K562 (cell line): ENCODE results near the gene DPH7. TPM values are rescaled to one million over a fixed set of nuclear protein-coding genes. Genes with fewer than 3 reads are reported as not detected.

Experiments
- ASH1L ChIP-seq: fragments of 450-650 bp; IDR thresholded peaks from 2 replicates; pipeline ENCODE4 v1.6.1; 2018; ENCODE audit warnings: borderline replicate concordance, mild to moderate bottlenecking, low read depth; ENCODE audit not compliant: partially characterized antibody
- ATF1 ChIP-seq, 2 experiments: fragments of 450-650 bp in 1 of 2; IDR thresholded peaks; 2 replicates each; pipeline ENCODE4 v1.6.1; 2016; ENCODE audit warnings: missing compliant biosample characterization in 1 of 2, missing genetic modification characterization in 1 of 2
- CREB3L1 ChIP-seq: fragments of 450-650 bp; IDR thresholded peaks from 2 replicates; pipeline ENCODE4 v1.6.1; 2014; ENCODE audit warnings: low read depth, mild to moderate bottlenecking, moderate library complexity, borderline replicate concordance
- CXXC5 ChIP-seq: fragments of 250-450 bp; sonication (Bioruptor Pico); IDR thresholded peaks from 2 replicates; pipeline ENCODE4 v1.8.0; 2022; ENCODE audit warnings: inconsistent platforms, mild to moderate bottlenecking, moderate library complexity
- FIP1L1 ChIP-seq: fragments of 200-400 bp; formaldehyde crosslinking; IDR thresholded peaks from 2 replicates; pipeline ENCODE4 v1.6.1; 2018; ENCODE audit warnings: mild to moderate bottlenecking, low read depth, low read length; ENCODE audit not compliant: poor library complexity, severe bottlenecking
- GATA2 ChIP-seq: sonication (generic); formaldehyde crosslinking; IDR thresholded peaks from 2 replicates; pipeline ENCODE4 v1.4.0; 2020; ENCODE audit warnings: mild to moderate bottlenecking, missing genetic modification reagents
- HDGF ChIP-seq: fragments of 450-650 bp; IDR thresholded peaks from 2 replicates; pipeline ENCODE4 v1.6.1; 2016
- HMG20B ChIP-seq: fragments of 250-450 bp; sonication (Bioruptor Pico); IDR thresholded peaks from 2 replicates; pipeline ENCODE4 v1.5.0; 2021; ENCODE audit warnings: mild to moderate bottlenecking
- JUN ChIP-seq, 2 experiments: sonication (generic) in 1 of 2; formaldehyde crosslinking in 1 of 2; IDR thresholded peaks; 2 replicates each; pipeline versions ENCODE4 v1.6.1 to v1.8.0; 2012 to 2022; ENCODE audit warnings: borderline replicate concordance in 2 of 2, mild to moderate bottlenecking in 2 of 2, improper control_type of control experiment in 1 of 2, low read depth in 1 of 2, low read length in 1 of 2, missing genetic modification reagents in 1 of 2
- KLF6 ChIP-seq: fragments of 250-450 bp; sonication (Bioruptor Pico); IDR thresholded peaks from 2 replicates; pipeline ENCODE4 v1.4.0; 2020; ENCODE audit warnings: mild to moderate bottlenecking, moderate library complexity, borderline replicate concordance
- MXI1 ChIP-seq: IDR thresholded peaks from 2 replicates; pipeline ENCODE4 v1.6.1; 2011; ENCODE audit warnings: low read depth, mild to moderate bottlenecking, improper control_type of control experiment, low read length
- NCOA1 ChIP-seq: fragments of 450-650 bp; IDR thresholded peaks from 2 replicates; pipeline ENCODE4 v1.6.1; 2016; ENCODE audit warnings: low read depth
- NFATC3 ChIP-seq: fragments of 450-650 bp; IDR thresholded peaks from 2 replicates; pipeline ENCODE4 v1.6.1; 2017; ENCODE audit warnings: mild to moderate bottlenecking
- RAD51 ChIP-seq: fragments of 450-650 bp; IDR thresholded peaks from 2 replicates; pipeline ENCODE4 v1.7.1; 2016; ENCODE audit warnings: low read depth, mild to moderate bottlenecking, borderline replicate concordance
- SAP30 ChIP-seq: fragments of 200-600 bp; sonication (generic); IDR thresholded peaks from 2 replicates; pipeline ENCODE4 v1.6.1; 2012; ENCODE audit warnings: borderline replicate concordance, low read depth, mild to moderate bottlenecking, moderate library complexity, low read length, control low read depth, inconsistent platforms; ENCODE audit not compliant: insufficient read depth, poor library complexity, severe bottlenecking
- polyA plus RNA-seq, 8 experiments: library from polyadenylated mRNA; depleted of rRNA in 4 of 8; stranded (reverse) in 5 of 8; unstranded in 3 of 8; fragments of >200 nt; fragmentation: Nextera tagmentation in 2 of 8; fragmentation: Illumina TruSeq in 1 of 8; extraction: Ambion mirVana in 2 of 8; extraction: Trizol in 1 of 8; gene quantifications; 2 replicates each; pipeline versions ENCODE4 v1.2.1 to v1.2.3, GENCODE V29; 2011 to 2014; ENCODE audit warnings: inconsistent platforms in 1 of 8, missing spikeins in 1 of 8
- total RNA-seq, 7 experiments: library from RNA; depleted of rRNA in 6 of 7; stranded (reverse); fragments of >200 nt in 6 of 7; fragmentation: Illumina TruSeq in 2 of 7; extraction: Trizol in 2 of 7; gene quantifications; 2 replicates each; pipeline versions ENCODE4 v1.2.1 to v1.2.3, GENCODE V29; 2011 to 2021; ENCODE audit warnings: low replicate concordance in 1 of 7
- TF ChIP-seq, protein P1 (sequence below): sonication (generic); formaldehyde crosslinking; IDR thresholded peaks from 2 replicates; pipeline ENCODE4 v1.8.0; 2023; ENCODE audit warnings: missing genetic modification reagents, mild to moderate bottlenecking, borderline replicate concordance
- TF ChIP-seq, protein P2 (sequence below): sonication (generic); formaldehyde crosslinking; IDR thresholded peaks from 2 replicates; pipeline ENCODE4 v1.4.0; 2020; ENCODE audit warnings: mild to moderate bottlenecking, missing genetic modification reagents

DPH7 gene
- total and polyA plus RNA-seq, 9 of the 15 experiments (the other 6 are each of a cell fraction or from before 2014, with no cell fraction given): 13.9 to 68.6 (median 41.3) TPM

DNA sequence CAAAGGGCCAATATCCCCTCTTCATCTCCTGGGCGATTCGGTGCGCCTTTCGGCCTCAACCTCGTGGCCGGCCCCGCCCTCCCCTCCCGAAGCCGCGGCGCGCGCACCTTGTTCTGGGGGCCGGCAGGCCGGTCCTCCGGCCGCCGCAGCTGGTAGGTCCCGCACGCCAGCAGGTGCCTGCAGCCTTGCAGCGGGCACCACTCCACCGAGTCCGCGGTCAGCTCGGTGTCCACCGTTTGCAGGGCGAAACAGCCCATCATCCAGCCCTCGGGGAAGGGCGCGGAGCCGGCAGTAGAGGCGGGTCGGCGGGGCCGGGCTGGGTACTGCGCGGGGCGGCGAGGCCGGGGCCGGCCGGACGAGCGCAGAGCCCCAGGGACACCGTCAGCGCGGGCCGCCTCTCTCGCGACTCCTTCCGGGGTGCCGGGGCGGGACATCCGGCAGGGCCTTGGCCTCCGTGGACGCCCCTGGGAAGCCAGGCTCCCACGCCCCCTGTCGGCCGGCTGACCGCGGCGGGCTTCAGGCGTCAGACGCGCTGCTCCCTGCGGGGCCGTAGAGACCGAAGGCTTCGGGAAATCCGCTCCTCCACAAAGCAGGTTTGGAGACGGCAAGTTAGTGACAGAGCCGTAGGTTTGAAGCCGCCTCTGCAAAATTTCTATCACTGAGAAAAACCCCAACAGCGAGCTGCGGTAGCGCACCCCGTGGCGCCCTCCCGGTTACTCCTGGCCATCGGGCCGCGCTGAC is at the start of gene DPH7 (continued):
- TF ChIP-seq SAP30: peak; percentile 91
- TF ChIP-seq, protein P1, sequence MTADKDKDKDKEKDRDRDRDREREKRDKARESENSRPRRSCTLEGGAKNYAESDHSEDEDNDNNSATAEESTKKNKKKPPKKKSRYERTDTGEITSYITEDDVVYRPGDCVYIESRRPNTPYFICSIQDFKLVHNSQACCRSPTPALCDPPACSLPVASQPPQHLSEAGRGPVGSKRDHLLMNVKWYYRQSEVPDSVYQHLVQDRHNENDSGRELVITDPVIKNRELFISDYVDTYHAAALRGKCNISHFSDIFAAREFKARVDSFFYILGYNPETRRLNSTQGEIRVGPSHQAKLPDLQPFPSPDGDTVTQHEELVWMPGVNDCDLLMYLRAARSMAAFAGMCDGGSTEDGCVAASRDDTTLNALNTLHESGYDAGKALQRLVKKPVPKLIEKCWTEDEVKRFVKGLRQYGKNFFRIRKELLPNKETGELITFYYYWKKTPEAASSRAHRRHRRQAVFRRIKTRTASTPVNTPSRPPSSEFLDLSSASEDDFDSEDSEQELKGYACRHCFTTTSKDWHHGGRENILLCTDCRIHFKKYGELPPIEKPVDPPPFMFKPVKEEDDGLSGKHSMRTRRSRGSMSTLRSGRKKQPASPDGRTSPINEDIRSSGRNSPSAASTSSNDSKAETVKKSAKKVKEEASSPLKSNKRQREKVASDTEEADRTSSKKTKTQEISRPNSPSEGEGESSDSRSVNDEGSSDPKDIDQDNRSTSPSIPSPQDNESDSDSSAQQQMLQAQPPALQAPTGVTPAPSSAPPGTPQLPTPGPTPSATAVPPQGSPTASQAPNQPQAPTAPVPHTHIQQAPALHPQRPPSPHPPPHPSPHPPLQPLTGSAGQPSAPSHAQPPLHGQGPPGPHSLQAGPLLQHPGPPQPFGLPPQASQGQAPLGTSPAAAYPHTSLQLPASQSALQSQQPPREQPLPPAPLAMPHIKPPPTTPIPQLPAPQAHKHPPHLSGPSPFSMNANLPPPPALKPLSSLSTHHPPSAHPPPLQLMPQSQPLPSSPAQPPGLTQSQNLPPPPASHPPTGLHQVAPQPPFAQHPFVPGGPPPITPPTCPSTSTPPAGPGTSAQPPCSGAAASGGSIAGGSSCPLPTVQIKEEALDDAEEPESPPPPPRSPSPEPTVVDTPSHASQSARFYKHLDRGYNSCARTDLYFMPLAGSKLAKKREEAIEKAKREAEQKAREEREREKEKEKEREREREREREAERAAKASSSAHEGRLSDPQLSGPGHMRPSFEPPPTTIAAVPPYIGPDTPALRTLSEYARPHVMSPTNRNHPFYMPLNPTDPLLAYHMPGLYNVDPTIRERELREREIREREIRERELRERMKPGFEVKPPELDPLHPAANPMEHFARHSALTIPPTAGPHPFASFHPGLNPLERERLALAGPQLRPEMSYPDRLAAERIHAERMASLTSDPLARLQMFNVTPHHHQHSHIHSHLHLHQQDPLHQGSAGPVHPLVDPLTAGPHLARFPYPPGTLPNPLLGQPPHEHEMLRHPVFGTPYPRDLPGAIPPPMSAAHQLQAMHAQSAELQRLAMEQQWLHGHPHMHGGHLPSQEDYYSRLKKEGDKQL (CRISPR knock-in tag): no peak
- TF ChIP-seq CREB3L1: peak; percentile 89
- TF ChIP-seq GATA2 (CRISPR knock-in tag): no peak
- no peak for TF ChIP-seq RAD51
- no peak for TF ChIP-seq ASH1L
- TF ChIP-seq FIP1L1: peak; percentile 94
- no peak for TF ChIP-seq NFATC3
- no peak for TF ChIP-seq ATF1 (CRISPR knock-in tag; IDR thresholded peaks at IDR 0.05)
- peak; percentile 90 for TF ChIP-seq ATF1 (tag; IDR thresholded peaks at IDR 0.05)
- TF ChIP-seq, protein P2, sequence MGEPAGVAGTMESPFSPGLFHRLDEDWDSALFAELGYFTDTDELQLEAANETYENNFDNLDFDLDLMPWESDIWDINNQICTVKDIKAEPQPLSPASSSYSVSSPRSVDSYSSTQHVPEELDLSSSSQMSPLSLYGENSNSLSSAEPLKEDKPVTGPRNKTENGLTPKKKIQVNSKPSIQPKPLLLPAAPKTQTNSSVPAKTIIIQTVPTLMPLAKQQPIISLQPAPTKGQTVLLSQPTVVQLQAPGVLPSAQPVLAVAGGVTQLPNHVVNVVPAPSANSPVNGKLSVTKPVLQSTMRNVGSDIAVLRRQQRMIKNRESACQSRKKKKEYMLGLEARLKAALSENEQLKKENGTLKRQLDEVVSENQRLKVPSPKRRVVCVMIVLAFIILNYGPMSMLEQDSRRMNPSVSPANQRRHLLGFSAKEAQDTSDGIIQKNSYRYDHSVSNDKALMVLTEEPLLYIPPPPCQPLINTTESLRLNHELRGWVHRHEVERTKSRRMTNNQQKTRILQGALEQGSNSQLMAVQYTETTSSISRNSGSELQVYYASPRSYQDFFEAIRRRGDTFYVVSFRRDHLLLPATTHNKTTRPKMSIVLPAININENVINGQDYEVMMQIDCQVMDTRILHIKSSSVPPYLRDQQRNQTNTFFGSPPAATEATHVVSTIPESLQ (CRISPR knock-in tag): no peak; the same call in 1 of the 2 replicates
- TF ChIP-seq NCOA1: no peak; the same call in 1 of the 2 replicates
- peak; percentile 97 for TF ChIP-seq CXXC5 (CRISPR knock-in tag)
- 0 out of 2 replicates have a peak, but pooled peaks have one; percentile 34 for TF ChIP-seq JUN (IDR thresholded peaks at IDR 0.05; ENCODE audit: borderline replicate concordance, low read depth, low read length)
- TF ChIP-seq JUN (CRISPR knock-in tag; IDR thresholded peaks at IDR 0.05; ENCODE audit: borderline replicate concordance): no peak
- no peak for TF ChIP-seq KLF6 (CRISPR knock-in tag)
- TF ChIP-seq HMG20B: no peak
- no peak for TF ChIP-seq HDGF
- peak; percentile 21; the same call in 1 of the 2 replicates for TF ChIP-seq MXI1
